Keratinocyte (primary cell): ENCODE results near the gene FBXO30. TPM values are rescaled to one million over a fixed set of nuclear protein-coding genes. Genes with fewer than 3 reads are reported as not detected.

ENCODE experiments used
- DNase-seq: peaks from one replicate; pipeline ENCODE4 v3.0.0-alpha.2; 2011; ENCODE audit warnings: low read depth, missing footprints, low spot score
- FAIRE-seq: peaks from 2 replicates; lab custom pipeline; 2011; peaks lifted over from hg19 to GRCh38; lab: Jason Lieb, UNC
- H2AFZ ChIP-seq: 2 replicates; pipeline ENCODE4 v1.6.0; 2012; ENCODE audit warnings: low read length, control low read depth, inconsistent platforms; ENCODE audit not compliant: control insufficient read depth
- H3K27ac ChIP-seq: 2 replicates; pipeline ENCODE4 v1.5.1; 2011; ENCODE audit warnings: low read length; ENCODE audit not compliant: control insufficient read depth, insufficient read depth
- H3K27me3 ChIP-seq: 3 replicates; pipeline ENCODE4 v1.6.0; 2011; ENCODE audit warnings: low read length; ENCODE audit not compliant: control insufficient read depth, insufficient read depth; ENCODE audit errors: extremely low read depth
- H3K36me3 ChIP-seq, 2 experiments: 2 replicates in 1 of 2; 3 replicates in 1 of 2; pipeline ENCODE4 v1.5.1; 2011; ENCODE audit warnings: low read length in 2 of 2, mild to moderate bottlenecking in 1 of 2; ENCODE audit not compliant: control insufficient read depth in 2 of 2, insufficient read depth in 2 of 2; ENCODE audit errors: extremely low read depth in 1 of 2
- H3K4me1 ChIP-seq: 3 replicates; pipeline ENCODE4 v1.5.1; 2011; ENCODE audit warnings: low read length; ENCODE audit not compliant: control insufficient read depth, insufficient read depth; ENCODE audit errors: extremely low read depth
- H3K4me2 ChIP-seq: 3 replicates; pipeline ENCODE4 v1.6.0; 2011; ENCODE audit warnings: low read depth, low read length; ENCODE audit not compliant: control insufficient read depth, insufficient read depth; ENCODE audit errors: extremely low read depth
- H3K4me3 ChIP-seq, 3 experiments: fragments of 200-600 bp in 1 of 3; sonication (generic) in 1 of 3; 2 replicates in 2 of 3; 3 replicates in 1 of 3; pipeline ENCODE4 v1.5.1; 2011 to 2016; ENCODE audit warnings: low read length in 3 of 3, mild to moderate bottlenecking in 3 of 3, control low read depth in 2 of 3, inconsistent platforms in 1 of 3, low read depth in 1 of 3, mixed read lengths in 1 of 3, mixed run types in 1 of 3, moderate library complexity in 1 of 3; ENCODE audit not compliant: control insufficient read depth in 2 of 3, insufficient read depth in 2 of 3; ENCODE audit errors: extremely low read depth in 1 of 3
- H3K79me2 ChIP-seq: 2 replicates; pipeline ENCODE4 v1.6.0; 2012; ENCODE audit warnings: low read length; ENCODE audit not compliant: control insufficient read depth, insufficient read depth
- H3K9ac ChIP-seq: 3 replicates; pipeline ENCODE4 v1.6.0; 2011; ENCODE audit warnings: low read length; ENCODE audit not compliant: control insufficient read depth, insufficient read depth; ENCODE audit errors: extremely low read depth
- H3K9me1 ChIP-seq: 3 replicates; pipeline ENCODE4 v1.6.0; 2011; ENCODE audit warnings: low read length; ENCODE audit not compliant: control insufficient read depth, insufficient read depth; ENCODE audit errors: extremely low read depth
- H3K9me3 ChIP-seq: 2 replicates; pipeline ENCODE4 v1.5.1; 2012; ENCODE audit warnings: low read depth, low read length; ENCODE audit not compliant: control insufficient read depth
- H4K20me1 ChIP-seq: 3 replicates; pipeline ENCODE4 v1.6.0; 2011; ENCODE audit warnings: low read length; ENCODE audit not compliant: control insufficient read depth, insufficient read depth; ENCODE audit errors: extremely low read depth
- EZH2 ChIP-seq: IDR thresholded peaks from one replicate; pipeline ENCODE4 v1.6.1; 2012; ENCODE audit warnings: inconsistent platforms, mild to moderate bottlenecking, low read length, moderate library complexity
- dilution Hi-C: fragments of 300-500 bp; cut with MboI; formaldehyde crosslinking; loops from one replicate; pipeline ENCODE4 v1.7.0; 2020; ENCODE audit warnings: low sequenced_read_pairs; ENCODE audit not compliant: extremely low pct_ligation_motif_present
- polyA plus RNA-seq, 5 experiments: library from polyadenylated mRNA; depleted of rRNA in 3 of 5; stranded (reverse) in 3 of 5; stranded (forward) in 1 of 5; unstranded in 1 of 5; fragments of >200 nt; gene quantifications; 1 replicate in 1 of 5; 2 replicates in 3 of 5; 3 replicates in 1 of 5; pipeline versions ENCODE4 v1.2.1 to v1.2.3, GENCODE V29; 2011 to 2012; ENCODE audit warnings: missing spikeins in 2 of 5, low read depth in 1 of 5, low replicate concordance in 1 of 5
- TF ChIP-seq, protein P1 (sequence below), 3 experiments: IDR thresholded peaks in 1 of 3; conservative IDR thresholded peaks in 1 of 3; optimal IDR thresholded peaks in 1 of 3; 2 replicates in 2 of 3; 3 replicates in 1 of 3; pipeline versions ENCODE3 to v1.5.1; 2011; ENCODE audit warnings: low read length in 3 of 3, mild to moderate bottlenecking in 3 of 3, moderate library complexity in 2 of 3, control low read depth in 1 of 3, inconsistent platforms in 1 of 3; ENCODE audit not compliant: insufficient read depth in 2 of 3; ENCODE audit errors: extremely low read depth in 1 of 3

The FBXO30 gene
- polyA plus RNA-seq, 1 donor (not counting 4 experiments of a cell fraction or from before 2014, with no cell fraction given), result 6.4 TPM

DNA sequence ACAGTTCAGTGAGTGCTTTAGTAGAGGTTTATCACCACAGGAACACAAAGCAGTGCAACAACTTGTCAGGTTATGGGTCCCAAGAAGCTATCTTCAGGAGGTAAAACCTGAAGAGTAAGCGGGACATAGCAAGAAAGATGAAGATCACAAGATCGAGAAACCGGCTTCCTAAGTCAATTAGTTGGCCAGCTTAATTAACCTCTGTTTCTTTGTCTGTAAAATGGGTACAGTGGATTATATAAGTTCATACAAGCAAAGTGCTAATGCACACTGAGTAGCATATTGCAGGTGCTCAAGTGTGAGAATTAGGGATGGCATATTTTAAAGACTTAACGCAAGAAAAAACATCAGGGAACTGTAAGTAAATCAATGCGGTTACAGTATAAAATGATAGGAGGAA is 12.5 kb downstream of the FBXO30 start:
- Histone ChIP-seq H4K20me1 (no peaks in the 10 kb centered on the region), H3K27me3 (no peaks in the 10 kb centered on the region), H3K4me1 (peaks cover 7% of the 10 kb centered on the region), H3K4me3 (no peak overlapping the region), H3K9me1 (no peaks in the 10 kb centered on the region), H3K9me3 (no peaks in the 10 kb centered on the region), H3K36me3 (peaks cover 8 to 13% of the 10 kb centered on the region in 2 experiments), H2AFZ (no peak overlapping the region), H3K9ac (no peak overlapping the region), H3K79me2 (peaks cover 62% of the 10 kb centered on the region), H3K27ac (no peak overlapping the region), H3K4me2 (no peak overlapping the region)
- dilution Hi-C loops, result no loop called here
- no peak for FAIRE-seq
- no peak for TF ChIP-seq EZH2
- TF ChIP-seq, protein P1, sequence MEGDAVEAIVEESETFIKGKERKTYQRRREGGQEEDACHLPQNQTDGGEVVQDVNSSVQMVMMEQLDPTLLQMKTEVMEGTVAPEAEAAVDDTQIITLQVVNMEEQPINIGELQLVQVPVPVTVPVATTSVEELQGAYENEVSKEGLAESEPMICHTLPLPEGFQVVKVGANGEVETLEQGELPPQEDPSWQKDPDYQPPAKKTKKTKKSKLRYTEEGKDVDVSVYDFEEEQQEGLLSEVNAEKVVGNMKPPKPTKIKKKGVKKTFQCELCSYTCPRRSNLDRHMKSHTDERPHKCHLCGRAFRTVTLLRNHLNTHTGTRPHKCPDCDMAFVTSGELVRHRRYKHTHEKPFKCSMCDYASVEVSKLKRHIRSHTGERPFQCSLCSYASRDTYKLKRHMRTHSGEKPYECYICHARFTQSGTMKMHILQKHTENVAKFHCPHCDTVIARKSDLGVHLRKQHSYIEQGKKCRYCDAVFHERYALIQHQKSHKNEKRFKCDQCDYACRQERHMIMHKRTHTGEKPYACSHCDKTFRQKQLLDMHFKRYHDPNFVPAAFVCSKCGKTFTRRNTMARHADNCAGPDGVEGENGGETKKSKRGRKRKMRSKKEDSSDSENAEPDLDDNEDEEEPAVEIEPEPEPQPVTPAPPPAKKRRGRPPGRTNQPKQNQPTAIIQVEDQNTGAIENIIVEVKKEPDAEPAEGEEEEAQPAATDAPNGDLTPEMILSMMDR (optimal IDR thresholded peaks at IDR 0.05 in 1 of 3, IDR thresholded peaks at IDR 0.05 in 1 of 3, conservative IDR thresholded peaks at IDR 0.05 in 1 of 3; ENCODE audit: extremely low read depth in 1 of 3, insufficient read depth in 2 of 3, low read length in 3 of 3), result no peak
- DNase-seq, result no peak

DNA sequence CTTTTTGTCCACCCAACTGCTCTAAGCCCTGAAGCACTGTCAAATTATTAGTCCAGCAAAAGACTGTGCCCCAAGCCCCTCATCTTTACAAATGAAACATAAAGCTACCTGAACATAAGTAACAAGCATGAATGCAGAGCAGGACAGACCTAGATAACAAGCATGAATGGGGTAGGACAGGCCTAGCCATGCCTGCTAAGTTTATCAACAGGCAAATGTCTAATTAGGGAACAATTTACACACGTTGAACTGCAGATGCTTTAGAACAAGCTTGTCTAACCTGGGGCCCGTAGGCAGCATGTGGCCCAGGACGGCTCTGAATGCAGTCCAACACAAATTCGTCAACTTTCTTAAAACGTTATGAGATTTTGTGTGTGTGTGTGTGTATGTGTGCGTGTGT is 13.6 kb downstream of the FBXO30 start:
- dilution Hi-C loops, result no loop called here
- Histone ChIP-seq H3K9me3 (no peaks in the 10 kb centered on the region), H3K27me3 (no peaks in the 10 kb centered on the region), H3K4me2 (peak overlapping the region; percentile 34), H3K36me3 (peaks cover 8 to 10% of the 10 kb centered on the region in 2 experiments), H3K9me1 (no peaks in the 10 kb centered on the region), H4K20me1 (no peaks in the 10 kb centered on the region), H3K27ac (no peak overlapping the region), H3K4me3 (no peak overlapping the region), H2AFZ (peak overlapping the region; percentile 30), H3K79me2 (peaks cover 58% of the 10 kb centered on the region), H3K4me1 (peaks cover 7% of the 10 kb centered on the region), H3K9ac (no peak overlapping the region)
- no peak for TF ChIP-seq EZH2
- TF ChIP-seq, protein P1 (optimal IDR thresholded peaks at IDR 0.05 in 1 of 3, IDR thresholded peaks at IDR 0.05 in 1 of 3, conservative IDR thresholded peaks at IDR 0.05 in 1 of 3; ENCODE audit: extremely low read depth in 1 of 3, insufficient read depth in 2 of 3, low read length in 3 of 3), result no peak
- FAIRE-seq (no peak), DNase-seq (no peak)
